GM12873 (cell line): ENCODE data around the gene ZSWIM1.

Experiments
- CTCF ChIP-seq: IDR thresholded peaks from 2 replicates; pipeline ENCODE4 v1.5.1; 2012; ENCODE audit warnings: low read depth, mild to moderate bottlenecking, moderate library complexity, low read length, control low read depth; ENCODE audit not compliant: insufficient read depth; ENCODE audit errors: missing control alignments

The ZSWIM1 gene

GRCh38 chr20:45848421-45848820, 32.6 kb upstream of the ZSWIM1 start:
- TF ChIP-seq CTCF = no peak

- no peak for TF ChIP-seq CTCF
These were observed 32.0 kb upstream of the ZSWIM1 start for GRCh38 chr20:45848969-45849582.

- no peak for TF ChIP-seq CTCF
These were observed 30.8 kb upstream of the ZSWIM1 start for GRCh38 chr20:45850238-45850637.

GRCh38 chr20:45850926-45851325, 30.1 kb upstream of the ZSWIM1 start:
- TF ChIP-seq CTCF = no peak

GRCh38 chr20:45851501-45851900, 29.5 kb upstream of the ZSWIM1 start:
- no peak for TF ChIP-seq CTCF

- TF ChIP-seq CTCF = no peak
These were observed 28.7 kb upstream of the ZSWIM1 start for GRCh38 chr20:45852326-45852725.

- no peak for TF ChIP-seq CTCF
These were observed 27.5 kb upstream of the ZSWIM1 start for GRCh38 chr20:45853484-45853883.
